SU-DHL-6 (cell line): Measurements from ENCODE around the gene MAP4K2.

Experiments used
- H2AFZ ChIP-seq: fragments of 200-600 bp; sonication (generic); 2 replicates; pipeline ENCODE4 v1.6.1; 2014; ENCODE audit warnings: low read depth, mild to moderate bottlenecking, moderate library complexity, mixed read lengths, antibody characterized with exemption, low read length; ENCODE audit not compliant: severe bottlenecking
- H3F3A ChIP-seq: fragments of 200-600 bp; shearing (Covaris generic); 2 replicates; pipeline ENCODE4 v1.6.0; 2016; ENCODE audit warnings: antibody characterized with exemption, mild to moderate bottlenecking; ENCODE audit not compliant: insufficient read depth
- H3K27ac ChIP-seq: fragments of 200-600 bp; sonication (generic); 2 replicates; pipeline ENCODE4 v1.5.1; 2016; ENCODE audit warnings: low read depth, mild to moderate bottlenecking, low read length, moderate library complexity, mixed read lengths
- H3K27me3 ChIP-seq: fragments of 200-600 bp; sonication (generic), shearing (Covaris generic); 2 replicates; pipeline ENCODE4 v1.6.0; 2014; ENCODE audit warnings: mild to moderate bottlenecking, low read length
- H3K36me3 ChIP-seq: fragments of 200-600 bp; sonication (generic); 2 replicates; pipeline ENCODE4 v1.6.1; 2014; ENCODE audit warnings: mild to moderate bottlenecking, low read length, mixed read lengths
- H3K4me2 ChIP-seq: fragments of 300-600, 200-600 bp; shearing (Covaris generic), sonication (generic); 2 replicates; pipeline ENCODE4 v1.6.0; 2014; ENCODE audit warnings: low read length, low read depth, mild to moderate bottlenecking; ENCODE audit not compliant: poor library complexity, severe bottlenecking
- H3K4me3 ChIP-seq: fragments of 200-600 bp; sonication (generic); 2 replicates; pipeline ENCODE4 v1.5.1; 2014; ENCODE audit warnings: antibody characterized with exemption, low read length, mild to moderate bottlenecking, mixed read lengths; ENCODE audit not compliant: insufficient read depth, poor library complexity, severe bottlenecking
- H3K79me2 ChIP-seq: fragments of 200-600 bp; sonication (generic); 2 replicates; pipeline ENCODE4 v1.6.1; 2014; ENCODE audit warnings: mild to moderate bottlenecking, low read length, moderate library complexity; ENCODE audit not compliant: insufficient read depth
- H3K9ac ChIP-seq: fragments of 200-600 bp; sonication (generic); 2 replicates; pipeline ENCODE4 v1.7.0; 2014; ENCODE audit warnings: mild to moderate bottlenecking, low read length
- H3K9me2 ChIP-seq: fragments of 200-600 bp; sonication (generic); replicated peaks from 2 replicates; pipeline ENCODE4 v1.6.1; 2014; ENCODE audit warnings: low read length; ENCODE audit not compliant: insufficient read depth
- H3K9me3 ChIP-seq: fragments of 200-600 bp; sonication (generic); 2 replicates; pipeline ENCODE4 v1.6.1; 2014; ENCODE audit warnings: low read length, mixed read lengths; ENCODE audit not compliant: insufficient read depth
- H4K20me1 ChIP-seq: fragments of 200-600 bp; sonication (generic); 2 replicates; pipeline ENCODE4 v1.6.1; 2014; ENCODE audit warnings: low read depth, mild to moderate bottlenecking, antibody characterized with exemption, low read length, moderate library complexity, mixed read lengths
- CTCF ChIP-seq: fragments of 200-600 bp; sonication (generic); IDR thresholded peaks from one replicate; pipeline ENCODE4 v1.5.1; 2017; ENCODE audit warnings: antibody characterized with exemption, mild to moderate bottlenecking, low read length, moderate library complexity; ENCODE audit not compliant: insufficient read depth, poor library complexity, severe bottlenecking
- EZH2phosphoT487 ChIP-seq: fragments of 200-600 bp; sonication (generic), shearing (Covaris generic); conservative IDR thresholded peaks from 2 replicates; pipeline ENCODE4 v1.6.1; 2018; ENCODE audit warnings: mild to moderate bottlenecking, antibody characterized with exemption, low read length, moderate library complexity, mixed read lengths

Gene MAP4K2

DNA sequence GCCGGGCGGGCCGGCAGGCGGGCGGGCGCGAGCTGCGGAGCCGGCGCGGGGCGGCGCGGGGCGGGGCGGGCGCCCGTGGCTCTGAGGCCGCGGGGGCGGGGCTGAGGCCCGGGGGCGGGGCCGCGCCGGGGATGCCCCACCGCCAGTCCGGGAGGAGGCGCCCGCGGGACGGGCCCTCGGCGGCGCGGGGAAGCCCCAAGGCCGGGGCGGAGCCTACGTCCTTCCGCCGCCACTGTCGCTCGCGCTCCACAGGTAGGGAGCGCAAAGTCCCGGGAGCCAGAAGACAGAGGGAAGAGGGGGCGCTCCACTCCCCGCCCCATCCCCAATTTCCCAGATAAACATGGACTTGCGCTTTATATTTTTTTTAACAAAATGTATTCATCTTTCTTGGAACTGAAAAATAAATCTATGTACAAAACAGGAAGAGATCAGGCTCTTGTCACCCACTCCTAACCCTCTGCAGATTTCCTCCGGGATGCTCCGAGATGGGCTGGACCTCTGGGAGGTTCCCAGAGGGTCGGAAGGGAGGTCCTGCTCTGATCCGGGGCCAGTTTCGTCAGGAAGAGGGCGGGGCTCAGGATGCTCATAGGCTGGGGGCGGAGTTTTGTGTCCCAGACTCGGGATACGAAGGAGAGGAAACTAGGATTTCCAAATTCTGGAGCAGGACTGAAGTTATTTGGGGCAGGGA is at the start of gene MAP4K2:
Gene MAP4K2, minus strand, starts transcription at position 57 of the 688 bp plus-strand sequence. CDS start 65 bp downstream, outside the sequence.
- H3K36me3 ChIP-seq, result no peaks in the 10 kb centered on the region
- peak within 1 kb of the TSS; percentile 80 for H3K27ac ChIP-seq
- no peaks in the 10 kb centered on the region for H3K9me2 ChIP-seq
- peak within 1 kb of the TSS; percentile 67 for H3K4me3 ChIP-seq
- peak within 1 kb of the TSS; percentile 67 for H3K9ac ChIP-seq
- no peaks in the 10 kb centered on the region for H4K20me1 ChIP-seq
- H3K9me3 ChIP-seq, result no peaks in the 10 kb centered on the region
- H3K79me2 ChIP-seq, result no peaks in the 10 kb centered on the region
- H3K4me2 ChIP-seq, result peak within 1 kb of the TSS; percentile 88
- H3F3A ChIP-seq, result 0 out of 2 replicates have a peak, but pooled peaks cover 15% of the 10 kb centered on the region
- no peaks in the 10 kb centered on the region for H3K27me3 ChIP-seq
- TF ChIP-seq EZH2phosphoT487, result no peak
- TF ChIP-seq CTCF, result peak; percentile 8
- H2AFZ ChIP-seq, result no peak within 1 kb of the TSS

- TF ChIP-seq EZH2phosphoT487, result no peak
- TF ChIP-seq CTCF, result no peak
- Histone ChIP-seq H2AFZ (no peak overlapping the region), H3K9me2 (no peaks in the 10 kb centered on the region), H3K9ac (peak overlapping the region; percentile 67), H3F3A (peaks cover 71% of the 10 kb centered on the region), H3K9me3 (no peaks in the 10 kb centered on the region), H3K4me2 (peak overlapping the region; percentile 94), H4K20me1 (no peaks in the 10 kb centered on the region), H3K27me3 (no peaks in the 10 kb centered on the region), H3K4me3 (peak overlapping the region; percentile 25), H3K36me3 (peaks cover 3% of the 10 kb centered on the region; the same call in 1 of the 2 replicates), H3K27ac (peak overlapping the region; percentile 100), H3K79me2 (peaks cover 5% of the 10 kb centered on the region; the same call in 1 of the 2 replicates)
These were observed 48.9 kb upstream of the MAP4K2 start for GRCh38 chr11:64851831-64852351.

DNA sequence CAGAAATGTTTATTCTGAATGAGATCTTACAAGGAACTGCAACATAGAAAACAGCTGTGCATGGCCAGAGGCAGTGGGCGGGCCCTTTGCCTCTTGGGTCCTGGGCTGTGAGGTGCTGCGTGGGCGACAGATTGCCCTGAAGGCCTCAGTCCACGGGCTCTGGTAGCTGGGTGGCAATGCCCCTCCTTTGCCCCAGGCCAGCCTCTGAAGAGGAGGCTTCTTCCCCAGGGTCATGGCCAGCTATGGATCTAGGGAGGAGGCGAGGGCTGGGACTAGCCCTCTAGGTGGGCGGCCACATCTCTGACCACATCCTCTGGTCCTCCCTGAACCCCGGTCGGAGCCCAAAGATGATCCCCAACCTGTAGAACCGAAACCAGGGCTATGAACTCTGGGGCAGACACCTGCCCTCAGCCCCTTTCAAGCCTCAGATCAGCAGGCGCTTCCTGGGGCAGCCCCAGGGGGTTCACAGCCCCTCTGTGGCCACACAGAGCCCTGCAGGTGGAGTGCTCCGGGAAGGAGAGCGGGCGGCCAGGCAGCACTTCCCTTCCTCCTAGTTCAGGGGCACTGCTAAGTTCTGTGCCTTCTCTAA is 48.1 kb upstream of the MAP4K2 start:
- H3K36me3 ChIP-seq, result peaks cover 3% of the 10 kb centered on the region; the same call in 1 of the 2 replicates
- peak overlapping the region; percentile 67 for H3K9ac ChIP-seq
- TF ChIP-seq CTCF (no peak), EZH2phosphoT487 (no peak)
- no peaks in the 10 kb centered on the region for H3K9me2 ChIP-seq
- H3K4me2 ChIP-seq, result peak overlapping the region; percentile 94
- H2AFZ ChIP-seq, result no peak overlapping the region
- H3K27me3 ChIP-seq, result no peaks in the 10 kb centered on the region
- H3K27ac ChIP-seq, result peak overlapping the region; percentile 100
- H3K79me2 ChIP-seq, result no peaks in the 10 kb centered on the region
- peak overlapping the region; percentile 25 for H3K4me3 ChIP-seq
- peaks cover 71% of the 10 kb centered on the region for H3F3A ChIP-seq
- H3K9me3 ChIP-seq, result no peaks in the 10 kb centered on the region
- no peaks in the 10 kb centered on the region for H4K20me1 ChIP-seq
